HEK293 (cell line): ENCODE data around the gene DIP2C.

Experiments used
- CTCF ChIA-PET: fragments of 350-600 bp; formaldehyde crosslinking; extraction: SDS; loops from one replicate; lab custom pipeline; 2021; ENCODE audit warnings: antibody characterized with exemption; lab: Yijun Ruan, JAX
- POLR2A ChIA-PET: fragments of 300-600 bp; formaldehyde crosslinking; extraction: SDS; loops from one replicate; lab custom pipeline; 2020; ENCODE audit warnings: antibody characterized with exemption, inconsistent platforms; lab: Yijun Ruan, JAX
- H3K27ac ChIP-seq: fragments of 200-500 bp; sonication (Bioruptor generic); 2 replicates; pipeline ENCODE4 v1.5.1; 2014; ENCODE audit warnings: low read depth, low read length, control low read depth, inconsistent platforms; ENCODE audit errors: extremely low read depth
- H3K36me3 ChIP-seq, 2 experiments: fragments of 200-500 bp in 1 of 2; sonication (Bioruptor generic) in 1 of 2; 1 replicate in 1 of 2; 2 replicates in 1 of 2; pipeline ENCODE4 v1.5.1; 2014 to 2017; ENCODE audit warnings: inconsistent platforms in 2 of 2, low read length in 2 of 2; ENCODE audit not compliant: control insufficient read depth in 2 of 2, insufficient read depth in 1 of 2
- H3K4me1 ChIP-seq: fragments of 200-500 bp; sonication (Bioruptor generic); 2 replicates; pipeline ENCODE4 v1.5.1; 2014; ENCODE audit warnings: mild to moderate bottlenecking, low read length, inconsistent platforms; ENCODE audit not compliant: control insufficient read depth, insufficient read depth
- H3K4me3 ChIP-seq: 2 replicates; pipeline ENCODE4 v1.5.1; 2011; ENCODE audit warnings: low read depth, mild to moderate bottlenecking, control low read depth, low read length, moderate library complexity
- H3K9me3 ChIP-seq: fragments of 200-500 bp; sonication (Bioruptor generic); 2 replicates; pipeline ENCODE4 v1.5.1; 2014; ENCODE audit warnings: low read depth, low read length, inconsistent platforms; ENCODE audit not compliant: control insufficient read depth, insufficient read depth
- GLIS2 ChIP-seq: fragments of 450-650 bp; formaldehyde crosslinking; IDR thresholded peaks from 2 replicates; pipeline ENCODE4 v1.5.1; 2016; ENCODE audit warnings: missing biosample characterization, missing genetic modification characterization
- PATZ1 ChIP-seq: fragments of 450-650 bp; formaldehyde crosslinking; IDR thresholded peaks from 2 replicates; pipeline ENCODE4 v1.5.1; 2016; ENCODE audit warnings: missing biosample characterization, missing genetic modification characterization
- SCRT1 ChIP-seq: fragments of 450-650 bp; formaldehyde crosslinking; IDR thresholded peaks from 2 replicates; pipeline ENCODE4 v1.5.1; 2016; ENCODE audit warnings: missing biosample characterization, missing genetic modification characterization, borderline replicate concordance
- SCRT2 ChIP-seq: fragments of 450-650 bp; formaldehyde crosslinking; IDR thresholded peaks from 2 replicates; pipeline ENCODE4 v1.5.1; 2016; ENCODE audit warnings: missing biosample characterization, missing genetic modification characterization
- TRIM28 ChIP-seq: IDR thresholded peaks from 2 replicates; pipeline ENCODE4 v1.6.1; 2011; ENCODE audit warnings: low read length, control low read depth, borderline replicate concordance
- ZBTB11 ChIP-seq: fragments of 450-650 bp; formaldehyde crosslinking; conservative IDR thresholded peaks from 2 replicates; pipeline ENCODE4 v1.5.1; 2016; ENCODE audit warnings: low read depth, missing biosample characterization, missing genetic modification characterization
- ZFP41 ChIP-seq: fragments of 450-650 bp; formaldehyde crosslinking; IDR thresholded peaks from 2 replicates; pipeline ENCODE4 v1.5.1; 2016; ENCODE audit warnings: missing biosample characterization, missing genetic modification characterization, borderline replicate concordance
- ZIC2 ChIP-seq: fragments of 450-650 bp; formaldehyde crosslinking; IDR thresholded peaks from 2 replicates; pipeline ENCODE4 v1.5.1; 2016; ENCODE audit warnings: missing biosample characterization, missing genetic modification characterization
- ZNF140 ChIP-seq: fragments of 450-650 bp; formaldehyde crosslinking; IDR thresholded peaks from 2 replicates; pipeline ENCODE4 v1.5.1; 2016; ENCODE audit warnings: missing biosample characterization, missing genetic modification characterization
- ZNF362 ChIP-seq: fragments of 450-650 bp; formaldehyde crosslinking; IDR thresholded peaks from 2 replicates; pipeline ENCODE4 v1.5.1; 2016; ENCODE audit warnings: missing biosample characterization, missing genetic modification characterization
- ZNF433 ChIP-seq: fragments of 450-650 bp; formaldehyde crosslinking; IDR thresholded peaks from 2 replicates; pipeline ENCODE4 v1.5.1; 2016; ENCODE audit warnings: missing biosample characterization, missing genetic modification characterization, low read depth
- ZNF529 ChIP-seq: fragments of 450-650 bp; formaldehyde crosslinking; IDR thresholded peaks from 2 replicates; pipeline ENCODE4 v1.5.1; 2017; ENCODE audit warnings: missing genetic modification characterization, missing biosample characterization; ENCODE audit not compliant: insufficient replicate concordance
- ZNF571 ChIP-seq: fragments of 450-650 bp; formaldehyde crosslinking; IDR thresholded peaks from 2 replicates; pipeline ENCODE4 v1.5.0; 2017; ENCODE audit warnings: missing biosample characterization, missing genetic modification characterization
- ZNF610 ChIP-seq: fragments of 450-650 bp; formaldehyde crosslinking; IDR thresholded peaks from 2 replicates; pipeline ENCODE4 v1.5.1; 2016; ENCODE audit warnings: missing biosample characterization, missing genetic modification characterization, borderline replicate concordance
- ZNF626 ChIP-seq: fragments of 450-650 bp; sonication (Bioruptor Pico); formaldehyde crosslinking; IDR thresholded peaks from 2 replicates; pipeline ENCODE4 v1.5.1; 2018; ENCODE audit warnings: missing biosample characterization, missing genetic modification characterization, inconsistent platforms
- ZNF768 ChIP-seq: fragments of 450-650 bp; formaldehyde crosslinking; IDR thresholded peaks from 2 replicates; pipeline ENCODE4 v1.5.1; 2018; ENCODE audit warnings: missing biosample characterization, mild to moderate bottlenecking, missing genetic modification characterization
- TF ChIP-seq, protein P1 (sequence below): fragments of 450-650 bp; formaldehyde crosslinking; IDR thresholded peaks from 2 replicates; pipeline ENCODE4 v1.5.1; 2016; ENCODE audit warnings: missing biosample characterization, missing genetic modification characterization

Gene DIP2C

DNA sequence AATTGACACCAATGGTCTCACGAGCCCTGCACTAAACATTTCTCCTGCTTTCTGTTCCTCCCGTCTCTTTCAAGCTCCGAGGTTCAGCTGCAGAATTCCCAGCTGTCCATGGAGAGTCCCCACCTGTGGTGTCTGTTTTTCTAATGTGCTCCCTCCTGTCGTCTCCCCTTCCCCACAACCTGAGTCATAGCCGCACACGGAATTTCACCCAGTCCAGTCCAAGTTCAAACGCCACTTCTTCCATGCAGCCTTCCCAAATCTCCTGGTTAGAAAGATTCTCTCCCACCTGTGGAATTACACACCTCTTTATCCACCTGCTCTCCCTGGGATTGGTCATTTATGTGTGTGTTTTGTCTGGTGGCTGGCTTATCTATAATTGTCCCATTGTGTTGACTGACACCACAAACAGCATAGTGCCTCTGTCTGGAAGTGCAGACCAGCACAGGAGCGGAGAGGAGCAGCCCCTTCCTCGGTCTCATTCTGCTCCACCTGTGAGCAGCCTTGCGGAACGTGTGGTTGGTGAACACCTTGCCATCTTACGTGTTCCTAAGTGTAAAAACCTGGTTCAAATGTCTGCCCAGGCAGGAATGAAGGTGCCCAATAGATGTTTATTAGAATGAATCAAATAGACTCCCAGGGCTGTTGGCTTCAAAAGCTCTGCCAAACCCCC lies 3.3 kb upstream of the DIP2C start:
- no peaks in the 10 kb centered on the region for H3K36me3 ChIP-seq
- no peak overlapping the region for H3K4me3 ChIP-seq
- ChIA-PET CTCF (interaction anchor here (0.6 kb wide), 1 partner anchor 310 kb away, joined by 4 read pairs; no protein-coding TSS in a partner anchor), POLR2A (no interaction called here)
- peaks cover 10% of the 10 kb centered on the region for H3K4me1 ChIP-seq
- TF ChIP-seq, protein P1, sequence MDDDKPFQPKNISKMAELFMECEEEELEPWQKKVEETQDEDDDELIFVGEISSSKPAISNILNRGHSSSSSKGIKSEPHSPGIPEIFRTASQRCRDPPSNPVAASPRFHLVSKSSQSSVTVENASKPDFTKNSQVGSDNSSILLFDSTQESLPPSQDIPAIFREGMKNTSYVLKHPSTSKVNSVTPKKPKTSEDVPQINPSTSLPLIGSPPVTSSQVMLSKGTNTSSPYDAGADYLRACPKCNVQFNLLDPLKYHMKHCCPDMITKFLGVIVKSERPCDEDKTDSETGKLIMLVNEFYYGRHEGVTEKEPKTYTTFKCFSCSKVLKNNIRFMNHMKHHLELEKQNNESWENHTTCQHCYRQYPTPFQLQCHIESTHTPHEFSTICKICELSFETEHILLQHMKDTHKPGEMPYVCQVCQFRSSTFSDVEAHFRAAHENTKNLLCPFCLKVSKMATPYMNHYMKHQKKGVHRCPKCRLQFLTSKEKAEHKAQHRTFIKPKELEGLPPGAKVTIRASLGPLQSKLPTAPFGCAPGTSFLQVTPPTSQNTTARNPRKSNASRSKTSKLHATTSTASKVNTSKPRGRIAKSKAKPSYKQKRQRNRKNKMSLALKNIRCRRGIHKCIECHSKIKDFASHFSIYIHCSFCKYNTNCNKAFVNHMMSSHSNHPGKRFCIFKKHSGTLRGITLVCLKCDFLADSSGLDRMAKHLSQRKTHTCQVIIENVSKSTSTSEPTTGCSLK (tag by site-specific recombination), result no peak
- TF ChIP-seq ZNF140 (tag by site-specific recombination) (no peak), SCRT2 (tag by site-specific recombination) (peak; percentile 75), SCRT1 (tag by site-specific recombination) (peak; percentile 81; the same call in 1 of the 2 replicates), ZNF362 (no peak), ZFP41 (tag by site-specific recombination) (no peak), TRIM28 (peak; percentile 24; the same call in 1 of the 2 replicates), ZNF610 (tag by site-specific recombination) (no peak), PATZ1 (no peak), ZIC2 (tag by site-specific recombination) (peak; percentile 66), GLIS2 (tag by site-specific recombination) (no peak), ZNF768 (tag by site-specific recombination) (0 out of 2 replicates have a peak, but pooled peaks have one; percentile 8), ZNF571 (tag by site-specific recombination) (no peak), ZNF433 (tag by site-specific recombination) (no peak), ZNF626 (tag by site-specific recombination) (no peak), ZBTB11 (tag by site-specific recombination) (no peak), ZNF529 (tag by site-specific recombination) (no peak)
- H3K9me3 ChIP-seq, result no peaks in the 10 kb centered on the region
- H3K27ac ChIP-seq, result no peak overlapping the region
